Measurements from ENCODE around the gene PITPNC1. TPM values are rescaled to one million over a fixed set of nuclear protein-coding genes. Genes with fewer than 3 reads are reported as not detected.

Gene PITPNC1
- total RNA-seq, 1 experiment from 2014 or later, result 35.5 TPM

GRCh38 chr17:67652433-67652832 lies 275.4 kb downstream of the PITPNC1 start:
- Histone ChIP-seq H3K4me3 (ENCODE audit: low read depth, low read length, poor library complexity, severe bottlenecking) (no peak overlapping the region), H3K27ac (ENCODE audit: low read depth, low read length, poor library complexity, severe bottlenecking) (no peak overlapping the region), H3K4me1 (ENCODE audit: insufficient read depth, low read length, poor library complexity, severe bottlenecking) (no peaks in the 10 kb centered on the region), H3K36me3 (ENCODE audit: insufficient read depth, low read length, poor library complexity, severe bottlenecking) (no peaks in the 10 kb centered on the region), H3K27me3 (replicated peaks; ENCODE audit: insufficient read depth, low read depth, low read length, poor library complexity) (no peaks in the 10 kb centered on the region), H3K9me3 (ENCODE audit: low read depth, low read length, poor library complexity, severe bottlenecking) (no peaks in the 10 kb centered on the region)
- ChIA-PET CTCF (no interaction called here), POLR2A (ENCODE audit: low non-redundant PET) (no interaction called here)
- BruUV-seq (replicated peaks), result no TSS peak
- intact Hi-C loops (cut with micrococcal nuclease; ENCODE audit: unreplicated experiment), result no loop called here
- TF ChIP-seq CTCF (conservative IDR thresholded peaks at IDR 0.05; ENCODE audit: low read depth, low read length) (no peak), EZH2 (IDR thresholded peaks at IDR 0.05; ENCODE audit: borderline replicate concordance, low read depth, low read length, poor library complexity, severe bottlenecking) (no peak)
- no peak for DNase-seq (ENCODE audit: low spot score)

- Histone ChIP-seq H3K27me3 (replicated peaks; ENCODE audit: insufficient read depth, low read depth, low read length, poor library complexity) (no peaks in the 10 kb centered on the region), H3K4me1 (ENCODE audit: insufficient read depth, low read length, poor library complexity, severe bottlenecking) (no peaks in the 10 kb centered on the region), H3K4me3 (ENCODE audit: low read depth, low read length, poor library complexity, severe bottlenecking) (no peak overlapping the region), H3K36me3 (ENCODE audit: insufficient read depth, low read length, poor library complexity, severe bottlenecking) (no peaks in the 10 kb centered on the region), H3K27ac (ENCODE audit: low read depth, low read length, poor library complexity, severe bottlenecking) (no peak overlapping the region), H3K9me3 (ENCODE audit: low read depth, low read length, poor library complexity, severe bottlenecking) (no peaks in the 10 kb centered on the region)
- intact Hi-C loops (cut with micrococcal nuclease; ENCODE audit: unreplicated experiment), result no loop called here
- TF ChIP-seq EZH2 (IDR thresholded peaks at IDR 0.05; ENCODE audit: borderline replicate concordance, low read depth, low read length, poor library complexity, severe bottlenecking) (no peak), CTCF (conservative IDR thresholded peaks at IDR 0.05; ENCODE audit: low read depth, low read length) (no peak)
- CTCF ChIA-PET, result no interaction called here
- no peak for DNase-seq (ENCODE audit: low spot score)
- BruUV-seq (replicated peaks), result no TSS peak
- POLR2A ChIA-PET (ENCODE audit: low non-redundant PET), result no interaction called here
Measured at GRCh38 chr17:67655478-67656148, 278.5 kb downstream of the PITPNC1 start.

- no peaks in the 10 kb centered on the region for H3K27me3 ChIP-seq (replicated peaks; ENCODE audit: insufficient read depth, low read depth, low read length, poor library complexity)
- H3K27ac ChIP-seq (ENCODE audit: low read depth, low read length, poor library complexity, severe bottlenecking), result no peak overlapping the region
- H3K4me3 ChIP-seq (ENCODE audit: low read depth, low read length, poor library complexity, severe bottlenecking), result no peak overlapping the region
- no peak for TF ChIP-seq CTCF (conservative IDR thresholded peaks at IDR 0.05; ENCODE audit: low read depth, low read length)
- no peak for TF ChIP-seq EZH2 (IDR thresholded peaks at IDR 0.05; ENCODE audit: borderline replicate concordance, low read depth, low read length, poor library complexity, severe bottlenecking)
- no peak for DNase-seq (ENCODE audit: low spot score)
- ChIA-PET POLR2A (ENCODE audit: low non-redundant PET) (no interaction called here), CTCF (no interaction called here)
- no TSS peak for BruUV-seq (replicated peaks)
- no peaks in the 10 kb centered on the region for H3K4me1 ChIP-seq (ENCODE audit: insufficient read depth, low read length, poor library complexity, severe bottlenecking)
- no peaks in the 10 kb centered on the region for H3K36me3 ChIP-seq (ENCODE audit: insufficient read depth, low read length, poor library complexity, severe bottlenecking)
- intact Hi-C loops (cut with micrococcal nuclease; ENCODE audit: unreplicated experiment), result no loop called here
- H3K9me3 ChIP-seq (ENCODE audit: low read depth, low read length, poor library complexity, severe bottlenecking), result no peaks in the 10 kb centered on the region
Measured at GRCh38 chr17:67656494-67657203, 279.6 kb downstream of the PITPNC1 start.

Measured in A673 (cell line).